DND-41 (cell line): ENCODE measurements around the gene MYH6.

Experiments
- ATAC-seq: fragments of 200-7000 bp; cut with Tn5 transposase; 3 replicates; pipeline ENCODE4 v1.9.1; 2021; ENCODE audit warnings: low read depth; ENCODE audit not compliant: insufficient read depth
- DNase-seq: peaks from one replicate; pipeline ENCODE4 v3.0.0-alpha.2; 2020
- H2AFZ ChIP-seq: 2 replicates; pipeline ENCODE4 v1.6.0; 2012; ENCODE audit warnings: low read depth, low read length
- H3K27ac ChIP-seq: 2 replicates; pipeline ENCODE4 v1.5.1; 2012; ENCODE audit warnings: low read length, inconsistent platforms
- H3K27me3 ChIP-seq: fragments of 200-600 bp; sonication (generic); 2 replicates; pipeline ENCODE4 v1.6.0; 2012; ENCODE audit warnings: low read length, mild to moderate bottlenecking, inconsistent platforms; ENCODE audit not compliant: insufficient read depth, poor library complexity
- H3K36me3 ChIP-seq: 2 replicates; pipeline ENCODE4 v1.5.1; 2012; ENCODE audit warnings: low read length, inconsistent platforms; ENCODE audit not compliant: insufficient read depth
- H3K4me1 ChIP-seq: 2 replicates; pipeline ENCODE4 v1.5.1; 2012; ENCODE audit warnings: mild to moderate bottlenecking, low read length; ENCODE audit not compliant: insufficient read depth
- H3K4me2 ChIP-seq: 2 replicates; pipeline ENCODE4 v1.6.0; 2012; ENCODE audit warnings: mild to moderate bottlenecking, moderate library complexity, low read length, inconsistent platforms; ENCODE audit not compliant: insufficient read depth
- H3K4me3 ChIP-seq, 2 experiments: fragments of 200-600 bp in 1 of 2; shearing (Covaris generic) in 1 of 2; 2 replicates each; pipeline ENCODE4 v1.5.1; 2012 to 2016; ENCODE audit warnings: inconsistent platforms in 2 of 2, low read length in 2 of 2, mild to moderate bottlenecking in 2 of 2, low read depth in 1 of 2, moderate library complexity in 1 of 2
- H3K79me2 ChIP-seq: 2 replicates; pipeline ENCODE4 v1.6.0; 2012; ENCODE audit warnings: low read length, inconsistent platforms; ENCODE audit not compliant: insufficient read depth
- H3K9ac ChIP-seq: 2 replicates; pipeline ENCODE4 v1.6.0; 2012; ENCODE audit warnings: low read depth, mild to moderate bottlenecking, inconsistent platforms, low read length, moderate library complexity
- H3K9me3 ChIP-seq: 2 replicates; pipeline ENCODE4 v1.5.1; 2012; ENCODE audit warnings: low read length, moderate library complexity, mild to moderate bottlenecking, inconsistent platforms; ENCODE audit not compliant: insufficient read depth, severe bottlenecking
- H4K20me1 ChIP-seq: 2 replicates; pipeline ENCODE4 v1.6.0; 2012; ENCODE audit warnings: low read length; ENCODE audit not compliant: insufficient read depth
- EZH2 ChIP-seq: IDR thresholded peaks from 3 replicates; pipeline ENCODE4 v1.6.1; 2012; ENCODE audit warnings: borderline replicate concordance, low read depth, mild to moderate bottlenecking, moderate library complexity, low read length, inconsistent platforms; ENCODE audit not compliant: severe bottlenecking
- TF ChIP-seq, protein P1 (sequence below): IDR thresholded peaks from 2 replicates; pipeline ENCODE4 v1.5.1; 2012; ENCODE audit warnings: borderline replicate concordance, low read length, moderate library complexity, mild to moderate bottlenecking; ENCODE audit not compliant: poor library complexity, severe bottlenecking; ENCODE audit errors: extremely low read depth

The MYH6 gene

GRCh38 chr14:23358042-23358441 is 50.0 kb downstream of the MYH6 start:
- H2AFZ ChIP-seq = no peak overlapping the region
- H3K9me3 ChIP-seq = no peaks in the 10 kb centered on the region
- H3K36me3 ChIP-seq = no peaks in the 10 kb centered on the region
- no peak overlapping the region for H3K9ac ChIP-seq
- no peak overlapping the region for H3K27ac ChIP-seq
- H3K4me1 ChIP-seq = no peaks in the 10 kb centered on the region
- TF ChIP-seq EZH2 = no peak
- TF ChIP-seq, protein P1, sequence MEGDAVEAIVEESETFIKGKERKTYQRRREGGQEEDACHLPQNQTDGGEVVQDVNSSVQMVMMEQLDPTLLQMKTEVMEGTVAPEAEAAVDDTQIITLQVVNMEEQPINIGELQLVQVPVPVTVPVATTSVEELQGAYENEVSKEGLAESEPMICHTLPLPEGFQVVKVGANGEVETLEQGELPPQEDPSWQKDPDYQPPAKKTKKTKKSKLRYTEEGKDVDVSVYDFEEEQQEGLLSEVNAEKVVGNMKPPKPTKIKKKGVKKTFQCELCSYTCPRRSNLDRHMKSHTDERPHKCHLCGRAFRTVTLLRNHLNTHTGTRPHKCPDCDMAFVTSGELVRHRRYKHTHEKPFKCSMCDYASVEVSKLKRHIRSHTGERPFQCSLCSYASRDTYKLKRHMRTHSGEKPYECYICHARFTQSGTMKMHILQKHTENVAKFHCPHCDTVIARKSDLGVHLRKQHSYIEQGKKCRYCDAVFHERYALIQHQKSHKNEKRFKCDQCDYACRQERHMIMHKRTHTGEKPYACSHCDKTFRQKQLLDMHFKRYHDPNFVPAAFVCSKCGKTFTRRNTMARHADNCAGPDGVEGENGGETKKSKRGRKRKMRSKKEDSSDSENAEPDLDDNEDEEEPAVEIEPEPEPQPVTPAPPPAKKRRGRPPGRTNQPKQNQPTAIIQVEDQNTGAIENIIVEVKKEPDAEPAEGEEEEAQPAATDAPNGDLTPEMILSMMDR = no peak
- H3K79me2 ChIP-seq = no peaks in the 10 kb centered on the region
- no peak for DNase-seq
- 0 out of 2 replicates have a peak, but pooled peaks cover 3% of the 10 kb centered on the region for H4K20me1 ChIP-seq
- H3K4me2 ChIP-seq = no peak overlapping the region
- H3K27me3 ChIP-seq = peaks cover 40% of the 10 kb centered on the region
- no peak for ATAC-seq
- H3K4me3 ChIP-seq = no peak overlapping the region

DNA sequence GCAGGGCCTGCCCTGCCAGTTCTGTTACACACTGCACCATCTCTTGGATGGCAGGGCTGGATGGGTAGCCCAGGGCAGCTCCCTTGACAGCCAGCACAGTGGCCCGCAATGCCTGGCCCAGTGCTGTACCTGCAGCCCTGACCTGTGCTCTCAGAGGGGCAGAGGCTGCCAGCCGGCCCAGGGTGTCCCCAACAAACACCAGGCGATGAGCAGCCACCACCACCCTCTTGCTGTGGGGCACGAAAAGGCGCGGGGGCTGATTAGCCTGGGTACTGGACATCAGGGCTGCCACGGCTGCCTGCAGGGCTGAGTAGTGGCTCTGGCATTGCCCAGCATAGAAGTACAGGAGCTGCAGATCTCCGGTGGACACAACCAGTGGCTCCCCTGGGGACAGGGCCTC is 50.8 kb downstream of the MYH6 start:
- ATAC-seq (no peak), DNase-seq (no peak)
- Histone ChIP-seq H3K9me3 (no peaks in the 10 kb centered on the region), H3K4me2 (no peak overlapping the region), H3K79me2 (no peaks in the 10 kb centered on the region), H3K27ac (no peak overlapping the region), H3K27me3 (peaks cover 48% of the 10 kb centered on the region), H4K20me1 (0 out of 2 replicates have a peak, but pooled peaks cover 3% of the 10 kb centered on the region), H3K9ac (no peak overlapping the region), H2AFZ (no peak overlapping the region), H3K4me1 (no peaks in the 10 kb centered on the region), H3K4me3 (no peak overlapping the region), H3K36me3 (no peaks in the 10 kb centered on the region)
- TF ChIP-seq, protein P1 = no peak
- TF ChIP-seq EZH2 = no peak

GRCh38 chr14:23356662-23357061 is 51.4 kb downstream of the MYH6 start:
- ATAC-seq (no peak), DNase-seq (no peak)
- H3K4me3 ChIP-seq = no peak overlapping the region
- H3K27me3 ChIP-seq = peaks cover 54% of the 10 kb centered on the region
- no peak for TF ChIP-seq EZH2
- TF ChIP-seq, protein P1 = no peak
- H3K27ac ChIP-seq = no peak overlapping the region
- H3K4me2 ChIP-seq = no peak overlapping the region
- no peaks in the 10 kb centered on the region for H3K79me2 ChIP-seq
- no peaks in the 10 kb centered on the region for H3K4me1 ChIP-seq
- H4K20me1 ChIP-seq = 0 out of 2 replicates have a peak, but pooled peaks cover 3% of the 10 kb centered on the region
- no peaks in the 10 kb centered on the region for H3K9me3 ChIP-seq
- no peak overlapping the region for H3K9ac ChIP-seq
- no peak overlapping the region for H2AFZ ChIP-seq
- no peaks in the 10 kb centered on the region for H3K36me3 ChIP-seq
